H9 (cell line): ENCODE measurements around the gene KBTBD8. TPM values are rescaled to one million over a fixed set of nuclear protein-coding genes. Genes with fewer than 3 reads are reported as not detected.

Experiments used
- DNase-seq: peaks from one replicate; pipeline ENCODE4 v3.0.0-alpha.2; 2017
- H2AFZ ChIP-seq: one replicate; pipeline ENCODE4 v1.6.1; 2013; ENCODE audit warnings: mild to moderate bottlenecking, low read length, control low read depth, moderate library complexity
- H2AK5ac ChIP-seq: 2 replicates; pipeline ENCODE4 v1.6.1; 2013; ENCODE audit warnings: low read length, control low read depth, mixed read lengths; ENCODE audit not compliant: insufficient read length
- H2BK120ac ChIP-seq: one replicate; pipeline ENCODE4 v1.6.1; 2013; ENCODE audit warnings: low read depth, mild to moderate bottlenecking, low read length, control low read depth, inconsistent platforms; ENCODE audit not compliant: poor library complexity, severe bottlenecking
- H2BK12ac ChIP-seq: 2 replicates; pipeline ENCODE4 v1.6.1; 2013; ENCODE audit warnings: low read length, control low read depth, mixed read lengths, low read depth; ENCODE audit not compliant: insufficient read length
- H2BK15ac ChIP-seq: 2 replicates; pipeline ENCODE4 v1.6.1; 2013; ENCODE audit warnings: low read depth, low read length, control low read depth
- H2BK20ac ChIP-seq: one replicate; pipeline ENCODE4 v1.6.1; 2013; ENCODE audit warnings: low read depth, mild to moderate bottlenecking, low read length, control low read depth, inconsistent platforms; ENCODE audit not compliant: poor library complexity, severe bottlenecking
- H2BK5ac ChIP-seq: 2 replicates; pipeline ENCODE4 v1.6.1; 2013; ENCODE audit warnings: low read length, control low read depth, mixed read lengths; ENCODE audit not compliant: insufficient read length
- H3K14ac ChIP-seq: 2 replicates; pipeline ENCODE4 v1.6.1; 2013; ENCODE audit warnings: low read length, control low read depth; ENCODE audit not compliant: insufficient read depth
- H3K18ac ChIP-seq: 2 replicates; pipeline ENCODE4 v1.6.1; 2013; ENCODE audit warnings: low read depth, mild to moderate bottlenecking, mixed read lengths, low read length, control low read depth; ENCODE audit not compliant: insufficient read length
- H3K23ac ChIP-seq: 2 replicates; pipeline ENCODE4 v1.6.1; 2013; ENCODE audit warnings: low read length, control low read depth, mixed read lengths, low read depth; ENCODE audit not compliant: insufficient read length
- H3K23me2 ChIP-seq: 2 replicates; pipeline ENCODE4 v1.6.1; 2013; ENCODE audit warnings: low read depth, mild to moderate bottlenecking, mixed read lengths, low read length, control low read depth; ENCODE audit not compliant: insufficient read length, poor library complexity, severe bottlenecking
- H3K27ac ChIP-seq: 2 replicates; pipeline ENCODE4 v1.5.1; 2013; ENCODE audit warnings: low read length, control low read depth, mixed read lengths, low read depth; ENCODE audit not compliant: insufficient read length
- H3K27me3 ChIP-seq: 2 replicates; pipeline ENCODE4 v1.6.1; 2013; ENCODE audit warnings: low read length, control low read depth, inconsistent platforms; ENCODE audit not compliant: insufficient read depth
- H3K4ac ChIP-seq: 2 replicates; pipeline ENCODE4 v1.6.1; 2013; ENCODE audit warnings: low read depth, mild to moderate bottlenecking, control low read depth, inconsistent platforms, low read length, moderate library complexity
- H3K4me1 ChIP-seq: 2 replicates; pipeline ENCODE4 v1.6.1; 2013; ENCODE audit warnings: low read length, control low read depth, inconsistent platforms; ENCODE audit not compliant: insufficient read depth
- H3K4me2 ChIP-seq: 2 replicates; pipeline ENCODE4 v1.6.1; 2013; ENCODE audit warnings: low read length, control low read depth, mixed read lengths; ENCODE audit not compliant: insufficient read length, insufficient read depth
- H3K56ac ChIP-seq: 2 replicates; pipeline ENCODE4 v1.6.1; 2013; ENCODE audit warnings: low read depth, mild to moderate bottlenecking, mixed read lengths, low read length, control low read depth; ENCODE audit not compliant: insufficient read length
- H3K79me1 ChIP-seq: 2 replicates; pipeline ENCODE4 v1.6.1; 2013; ENCODE audit warnings: low read depth, mild to moderate bottlenecking, moderate library complexity, low read length, control low read depth, inconsistent platforms; ENCODE audit not compliant: insufficient read depth, poor library complexity, severe bottlenecking
- H3K79me2 ChIP-seq: 2 replicates; pipeline ENCODE4 v1.6.1; 2013; ENCODE audit warnings: low read length, control low read depth, inconsistent platforms; ENCODE audit not compliant: insufficient read depth
- H3K9ac ChIP-seq: 2 replicates; pipeline ENCODE4 v1.6.1; 2013; ENCODE audit warnings: low read length, control low read depth, mixed read lengths; ENCODE audit not compliant: insufficient read length; ENCODE audit errors: extremely low read depth
- H3K9me3 ChIP-seq: one replicate; pipeline ENCODE4 v1.6.1; 2013; ENCODE audit warnings: low read depth, low read length, inconsistent platforms; ENCODE audit not compliant: control insufficient read depth
- H3T11ph ChIP-seq: one replicate; pipeline ENCODE4 v1.6.1; 2013; ENCODE audit warnings: mild to moderate bottlenecking, low read length, control low read depth, inconsistent platforms
- H4K20me1 ChIP-seq: one replicate; pipeline ENCODE4 v1.6.1; 2013; ENCODE audit not compliant: control insufficient read depth, insufficient read length, insufficient read depth
- H4K5ac ChIP-seq: 2 replicates; pipeline ENCODE4 v1.6.1; 2013; ENCODE audit warnings: low read depth, mild to moderate bottlenecking, mixed read lengths, low read length, control low read depth; ENCODE audit not compliant: insufficient read length
- H4K8ac ChIP-seq: replicated peaks from 2 replicates; pipeline ENCODE4 v1.6.1; 2013; ENCODE audit warnings: low read length, control low read depth, mixed read lengths, low read depth; ENCODE audit not compliant: insufficient read length
- H4K91ac ChIP-seq: 2 replicates; pipeline ENCODE4 v1.6.1; 2013; ENCODE audit warnings: low read depth, mild to moderate bottlenecking, moderate library complexity, mixed read lengths, low read length, control low read depth; ENCODE audit not compliant: insufficient read length
- H3K27ac Mint-ChIP-seq, 3 experiments: 2 replicates in 2 of 3; 3 replicates in 1 of 3; pipeline ENCODE4 v1.8.0; 2020 to 2021; ENCODE audit warnings: mixed read lengths in 3 of 3, mild to moderate bottlenecking in 1 of 3, moderate library complexity in 1 of 3
- H3K27me3 Mint-ChIP-seq: 2 replicates; pipeline ENCODE4 v1.8.0; 2021; ENCODE audit warnings: low read depth, mild to moderate bottlenecking, moderate library complexity, mixed read lengths
- H3K36me3 Mint-ChIP-seq, 3 experiments: 2 replicates in 2 of 3; 3 replicates in 1 of 3; pipeline ENCODE4 v1.8.0; 2020 to 2021; ENCODE audit warnings: low read depth in 3 of 3, mixed read lengths in 3 of 3; ENCODE audit not compliant: insufficient read depth in 1 of 3
- H3K4me1 Mint-ChIP-seq, 2 experiments: 2 replicates each; pipeline ENCODE4 v1.8.0; 2020; ENCODE audit warnings: mixed read lengths in 2 of 2
- H3K4me3 Mint-ChIP-seq, 2 experiments: 2 replicates in 1 of 2; 3 replicates in 1 of 2; pipeline ENCODE4 v1.8.0; 2020 to 2021; ENCODE audit warnings: mild to moderate bottlenecking in 2 of 2, mixed read lengths in 2 of 2, moderate library complexity in 1 of 2
- H3K9me3 Mint-ChIP-seq, 2 experiments: 2 replicates in 1 of 2; 3 replicates in 1 of 2; pipeline ENCODE4 v1.8.0; 2020; ENCODE audit warnings: mild to moderate bottlenecking in 2 of 2, mixed read lengths in 2 of 2, moderate library complexity in 1 of 2
- CTCF ChIP-seq: fragments of 200-600 bp; sonication (generic); conservative IDR thresholded peaks from 3 replicates; pipeline ENCODE4 v1.8.0; 2021; ENCODE audit warnings: antibody characterized with exemption, mild to moderate bottlenecking
- WGBS: extraction: QIAGEN DNeasy Blood & Tissue Kit; methylation state at CpG from one replicate; pipeline ENCODE4 v1.1.7; 2013; ENCODE audit warnings: missing lambda C conversion rate, low lambda C conversion rate, mixed read lengths; ENCODE audit not compliant: insufficient read length; ENCODE audit errors: extremely low coverage; 5-methylcytosine and 5-hydroxymethylcytosine counted together
- total RNA-seq: library from RNA; stranded (reverse); gene quantifications from 2 replicates; pipeline ENCODE4 v1.2.1, GENCODE V29; 2021

KBTBD8 gene
- total RNA-seq, 1 experiment from 2014 or later, result 16.7 TPM

- no peaks in the 10 kb centered on the region for H3K9me3 Mint-ChIP-seq
These were observed 39.5 kb downstream of the KBTBD8 start for GRCh38 chr3:67037615-67038014.

More at GRCh38 chr3:67037615-67038014, 39.5 kb downstream of the KBTBD8 start:
- no peaks in the 10 kb centered on the region for H3K36me3 Mint-ChIP-seq
- Histone ChIP-seq H2BK5ac (no peak overlapping the region), H2BK120ac (no peak overlapping the region), H3T11ph (no peak overlapping the region), H3K23me2 (no peaks in the 10 kb centered on the region), H3K27me3 (no peaks in the 10 kb centered on the region), H3K27ac (no peak overlapping the region), H3K56ac (no peak overlapping the region), H4K91ac (no peak overlapping the region), H3K14ac (no peak overlapping the region), H3K79me2 (no peaks in the 10 kb centered on the region), H3K4me1 (0 out of 2 replicates have a peak, but pooled peaks cover 1% of the 10 kb centered on the region), H3K4me2 (no peak overlapping the region), H2AK5ac (no peak overlapping the region), H3K18ac (no peak overlapping the region), H2BK12ac (no peak overlapping the region), H3K9ac (no peak overlapping the region), H4K8ac (no peak overlapping the region), H2BK20ac (no peak overlapping the region), H3K79me1 (no peaks in the 10 kb centered on the region), H3K23ac (no peak overlapping the region), H3K9me3 (no peaks in the 10 kb centered on the region), H3K4ac (no peak overlapping the region), H2BK15ac (no peak overlapping the region), H4K5ac (no peak overlapping the region), H4K20me1 (no peaks in the 10 kb centered on the region), H2AFZ (no peak overlapping the region)
- H3K4me1 Mint-ChIP-seq, result no peaks in the 10 kb centered on the region
- no peak overlapping the region for H3K4me3 Mint-ChIP-seq
- no peaks in the 10 kb centered on the region for H3K27me3 Mint-ChIP-seq
- WGBS, result no CpG with 5 or more reads among the region's 4 CpGs
- H3K27ac Mint-ChIP-seq, result no peak overlapping the region
- TF ChIP-seq CTCF, result no peak
- DNase-seq, result no peak
